ENCODE measurements around the gene ARHGAP45. TPM values are rescaled to one million over a fixed set of nuclear protein-coding genes. Genes with fewer than 3 reads are reported as not detected.
"Not testable (repeated sequence)": the region's sequence is repeated elsewhere in the genome, so short reads cannot be mapped to it uniquely, and the experiment has no call there.

ARHGAP45 gene
- total RNA-seq, 2 experiments from 2014 or later: 433 to 445 TPM

DNA sequence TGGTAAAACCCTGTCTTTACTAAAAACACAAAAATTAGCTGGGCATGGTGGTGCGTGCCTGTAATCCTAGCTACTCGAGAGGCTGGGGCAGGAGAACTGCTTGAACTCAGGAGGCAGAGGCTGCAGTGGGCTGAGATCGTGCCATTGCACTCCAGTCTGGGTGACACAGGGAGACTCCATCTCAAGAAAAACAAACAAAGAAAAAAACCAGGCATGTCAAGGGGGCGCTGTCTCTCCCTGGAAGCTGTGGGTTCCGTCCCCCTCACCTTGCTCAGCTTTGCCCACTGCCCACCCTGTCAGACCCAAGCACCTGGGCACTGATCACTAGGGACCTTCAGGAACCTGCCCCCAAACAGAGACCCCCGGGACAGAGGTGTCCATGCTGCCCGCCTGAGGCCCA, 62.1 kb downstream of the ARHGAP45 start:
- ATAC-seq; H3K27me3 Mint-ChIP-seq (ENCODE audit: low read depth); DNase-seq; H3K9me3 Mint-ChIP-seq (ENCODE audit: insufficient read depth); POLR2A ChIA-PET; H3K4me3 Mint-ChIP-seq: not testable (repeated sequence)
- peaks cover 36% of the 10 kb centered on the region for H3K4me1 Mint-ChIP-seq (ENCODE audit: low read depth)
- H3K27ac Mint-ChIP-seq: peak overlapping the region; percentile 11
- CTCF ChIA-PET: interaction anchor here (3.3 kb wide), 1 partner anchor 16 kb away, joined by 18 read pairs; no protein-coding TSS in a partner anchor
- H3K36me3 Mint-ChIP-seq (ENCODE audit: low read depth): peaks cover 19% of the 10 kb centered on the region

DNA sequence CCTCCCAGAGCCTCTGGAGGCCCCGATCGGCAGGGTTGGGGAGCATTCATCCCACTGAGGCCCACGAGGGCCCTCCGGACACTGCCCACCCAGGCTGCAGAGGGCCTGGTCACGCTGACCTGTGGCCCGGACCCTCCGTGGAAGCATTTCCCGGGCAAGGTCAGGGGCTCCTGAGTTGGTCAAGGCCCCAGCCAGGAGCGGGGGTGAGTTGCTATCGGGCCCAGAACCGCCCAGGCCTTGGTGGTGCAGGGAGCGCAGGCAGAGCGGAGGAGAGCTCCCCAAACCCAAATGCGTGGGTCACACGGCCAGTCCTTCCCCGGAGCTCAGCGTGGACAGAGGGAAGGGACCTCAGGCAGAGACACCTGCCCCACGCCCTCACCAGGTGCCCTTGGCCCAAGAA, 62.6 kb downstream of the ARHGAP45 start:
- no peaks in the 10 kb centered on the region for H3K27me3 Mint-ChIP-seq (ENCODE audit: low read depth)
- no peaks in the 10 kb centered on the region for H3K9me3 Mint-ChIP-seq (ENCODE audit: insufficient read depth)
- H3K4me3 Mint-ChIP-seq: no peak overlapping the region
- POLR2A ChIA-PET: no interaction called here
- DNase-seq (no peak), ATAC-seq (no peak)
- H3K4me1 Mint-ChIP-seq (ENCODE audit: low read depth): peaks cover 36% of the 10 kb centered on the region
- peaks cover 19% of the 10 kb centered on the region for H3K36me3 Mint-ChIP-seq (ENCODE audit: low read depth)
- CTCF ChIA-PET: interaction anchor here (1.6 to 3.3 kb wide), 2 partner anchors 17 to 115 kb away, joined by 7 to 18 read pairs; no protein-coding TSS in a partner anchor
- H3K27ac Mint-ChIP-seq: peak overlapping the region; percentile 89

DNA sequence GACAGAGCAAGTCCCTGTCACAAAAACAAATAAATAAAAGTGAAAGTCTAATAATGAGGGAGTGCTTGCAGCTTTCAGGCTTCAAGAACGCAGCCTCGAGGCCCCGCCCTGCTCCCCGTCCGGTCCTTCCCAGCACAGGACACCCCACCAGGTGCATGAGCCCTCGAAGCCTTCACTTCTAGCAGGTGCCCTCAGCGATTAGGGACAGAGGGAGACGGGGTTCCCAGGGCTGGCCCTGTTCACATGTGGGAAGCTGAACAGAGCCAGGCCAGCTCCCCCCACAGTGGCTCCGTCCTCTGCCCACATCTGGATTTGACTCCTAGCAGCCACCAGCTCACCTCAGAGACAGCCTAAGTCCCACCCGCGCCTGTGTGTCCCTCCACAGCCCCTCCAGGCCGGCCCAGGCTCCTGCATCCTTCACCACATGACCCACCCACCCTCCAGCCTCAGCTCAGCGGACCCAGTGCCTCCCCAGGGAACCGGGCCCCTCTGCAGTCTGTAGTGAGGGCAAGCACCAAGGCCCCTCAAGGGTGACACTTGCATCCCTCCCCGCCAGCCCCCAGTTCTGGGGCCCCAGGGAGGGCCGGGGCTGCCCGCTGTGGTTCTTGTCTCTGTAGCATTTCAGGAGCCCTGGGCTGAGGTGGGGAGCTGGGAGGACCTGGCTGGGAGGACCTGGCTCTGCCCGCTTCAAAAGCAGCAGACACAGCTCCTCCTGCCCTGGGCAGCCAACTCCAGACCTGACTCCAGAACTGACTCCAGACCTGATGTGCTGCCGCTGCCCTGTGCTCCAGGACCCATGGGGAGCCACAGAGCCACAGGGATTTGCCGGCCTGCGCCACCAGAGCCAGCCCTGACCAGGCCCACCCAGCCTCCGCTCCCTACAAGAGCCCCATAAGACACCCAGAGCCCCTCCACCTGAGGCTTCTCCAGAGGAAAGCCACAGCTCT, 64.1 kb downstream of the ARHGAP45 start:
- peak overlapping the region; percentile 89 for H3K27ac Mint-ChIP-seq
- H3K9me3 Mint-ChIP-seq (ENCODE audit: insufficient read depth): no peaks in the 10 kb centered on the region
- ChIA-PET CTCF (interaction anchor here (0.7 to 3.3 kb wide), 7 partner anchors 18 to 268 kb away, joined by 3 to 18 read pairs (median 4); no protein-coding TSS in a partner anchor), POLR2A (interaction anchor here (0.5 to 1.2 kb wide), 6 partner anchors 20 to 138 kb away, joined by 3 to 8 read pairs (median 3); partner anchors contain the start of genes ARHGAP45 and CIRBP)
- H3K4me1 Mint-ChIP-seq (ENCODE audit: low read depth): peaks cover 33% of the 10 kb centered on the region
- peak overlapping the region; percentile 85 for H3K4me3 Mint-ChIP-seq
- DNase-seq (peak; percentile 54), ATAC-seq (peak; percentile 5)
- H3K27me3 Mint-ChIP-seq (ENCODE audit: low read depth): no peaks in the 10 kb centered on the region
- H3K36me3 Mint-ChIP-seq (ENCODE audit: low read depth): peaks cover 13% of the 10 kb centered on the region

DNA sequence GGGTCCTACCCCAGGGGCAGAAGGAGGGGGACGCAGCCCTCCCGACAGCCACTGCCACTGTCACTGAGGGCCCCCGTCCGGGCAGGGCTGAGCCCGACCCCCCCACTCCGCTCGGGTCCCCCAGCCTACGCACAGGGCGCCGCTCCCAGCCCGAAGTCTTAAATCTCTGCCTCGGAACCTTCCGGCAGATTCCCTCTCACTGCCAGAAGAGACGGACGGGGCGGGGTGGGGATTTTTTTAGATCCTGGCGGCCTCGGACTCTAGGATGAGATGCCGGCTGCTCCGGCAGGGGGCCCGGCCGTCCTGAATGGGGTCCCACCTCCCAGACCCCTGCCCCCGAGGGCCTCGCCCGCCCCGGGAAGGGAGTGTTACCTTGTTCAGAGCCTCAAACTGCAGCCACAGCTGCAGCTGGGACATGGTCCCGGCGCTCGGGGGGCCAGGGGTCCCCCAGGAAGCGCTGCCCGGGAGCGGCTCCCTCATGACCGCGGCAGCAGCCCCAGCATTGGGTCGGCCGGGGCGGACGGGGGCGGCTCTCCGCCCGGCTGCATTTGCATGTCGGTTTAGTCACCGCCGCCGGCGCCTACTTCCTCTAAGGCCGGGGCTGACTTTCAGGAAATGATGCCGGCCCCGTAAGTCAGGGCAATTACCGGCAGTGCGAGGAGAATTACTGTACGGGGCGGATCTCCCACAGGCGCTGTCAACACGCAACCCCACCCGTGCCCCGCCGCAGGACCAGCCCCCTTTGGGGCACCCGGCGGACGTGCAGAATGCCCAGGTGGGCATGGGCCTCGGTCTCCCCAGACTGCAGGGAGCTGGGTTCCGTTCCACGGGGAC, 65.0 kb downstream of the ARHGAP45 start:
- H3K27me3 Mint-ChIP-seq (ENCODE audit: low read depth): no peaks in the 10 kb centered on the region
- ATAC-seq (peak; percentile 78), DNase-seq (peak; percentile 91)
- peak overlapping the region; percentile 85 for H3K4me3 Mint-ChIP-seq
- ChIA-PET CTCF (interaction anchor here (1.1 to 3.3 kb wide), 5 partner anchors 19 to 269 kb away, joined by 3 to 18 read pairs (median 7); no protein-coding TSS in a partner anchor), POLR2A (interaction anchor here (0.6 to 1.6 kb wide), 3 partner anchors 8 to 61 kb away, joined by 3 to 5 read pairs (median 3); no protein-coding TSS in a partner anchor)
- H3K36me3 Mint-ChIP-seq (ENCODE audit: low read depth): peaks cover 11% of the 10 kb centered on the region
- peaks cover 37% of the 10 kb centered on the region for H3K4me1 Mint-ChIP-seq (ENCODE audit: low read depth)
- no peaks in the 10 kb centered on the region for H3K9me3 Mint-ChIP-seq (ENCODE audit: insufficient read depth)
- peak overlapping the region; percentile 89 for H3K27ac Mint-ChIP-seq

DNA sequence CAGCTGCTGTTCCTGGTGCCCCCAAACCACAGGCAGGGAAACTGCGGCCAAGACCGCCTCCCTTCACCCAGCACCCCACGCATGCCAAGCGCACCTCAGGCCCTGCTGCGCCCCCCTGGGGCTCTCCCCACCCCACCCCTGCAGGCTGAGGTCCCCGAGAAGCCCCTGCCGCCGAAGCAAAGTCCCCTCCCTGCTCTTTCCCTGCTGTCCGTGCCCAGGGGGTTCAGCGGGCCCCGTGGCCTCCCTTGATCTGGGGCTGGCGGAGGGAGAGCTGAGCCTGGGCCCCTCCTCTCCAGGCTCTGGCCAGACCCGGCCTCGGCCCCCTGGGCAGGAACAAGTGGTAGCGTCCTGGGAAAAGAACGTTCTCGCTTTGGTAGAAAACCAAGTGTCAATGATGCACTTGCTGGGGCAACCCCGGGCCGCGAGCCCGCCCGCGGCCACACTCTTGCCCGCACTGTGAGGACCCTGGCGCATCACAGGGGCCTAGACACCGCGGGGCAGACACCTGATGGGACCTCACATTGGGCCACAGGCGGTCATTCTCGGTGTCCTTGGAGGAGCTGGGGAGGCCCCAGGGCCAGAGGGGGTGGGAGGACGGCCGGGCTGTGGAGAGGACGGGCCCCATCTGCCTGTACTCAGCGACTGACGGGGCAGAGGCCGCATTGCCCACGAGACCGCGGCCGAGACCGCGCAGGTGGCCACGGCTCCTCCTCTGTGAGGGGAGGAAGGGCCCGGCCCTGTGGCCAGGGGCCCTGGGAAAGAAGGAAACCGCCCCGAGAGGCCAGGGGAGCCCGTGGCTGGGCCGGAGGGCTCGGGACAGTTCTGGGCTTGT, 65.8 kb downstream of the ARHGAP45 start:
- peak; percentile 11 for ATAC-seq

DNA sequence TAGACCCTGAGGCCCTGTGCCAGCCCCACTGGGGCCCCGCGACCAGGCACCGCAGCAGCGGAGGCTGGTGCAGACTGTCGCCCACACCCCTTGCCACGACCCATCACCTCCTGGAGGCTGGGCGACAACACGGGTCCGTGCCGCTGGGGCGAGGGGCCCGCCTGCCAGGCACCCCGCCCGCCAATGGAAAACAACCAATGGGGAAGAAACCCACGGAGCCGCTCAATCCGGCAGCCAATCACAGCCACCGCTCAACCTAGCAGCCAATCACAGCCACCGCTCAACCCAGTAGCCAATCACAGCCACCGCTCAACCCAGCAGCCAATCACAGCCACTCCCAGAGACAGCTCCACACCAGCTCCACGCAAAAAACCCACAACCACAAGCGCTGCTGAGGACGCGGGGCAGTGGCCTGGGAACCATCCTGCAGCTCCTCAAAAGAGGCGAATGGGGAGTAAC, 66.5 kb downstream of the ARHGAP45 start:
- H3K9me3 Mint-ChIP-seq (ENCODE audit: insufficient read depth): no peaks in the 10 kb centered on the region
- H3K27ac Mint-ChIP-seq: peak overlapping the region; percentile 82
- H3K4me1 Mint-ChIP-seq (ENCODE audit: low read depth): peaks cover 34% of the 10 kb centered on the region
- H3K36me3 Mint-ChIP-seq (ENCODE audit: low read depth): peaks cover 5% of the 10 kb centered on the region
- POLR2A ChIA-PET: interaction anchor here (0.6 to 1.6 kb wide), 4 partner anchors 12 to 67 kb away, joined by 3 to 5 read pairs (median 4); no protein-coding TSS in a partner anchor
- peak; percentile 44 for ATAC-seq
- DNase-seq: peak; percentile 74
- H3K4me3 Mint-ChIP-seq: peak overlapping the region; percentile 36
- H3K27me3 Mint-ChIP-seq (ENCODE audit: low read depth): no peaks in the 10 kb centered on the region
- CTCF ChIA-PET: interaction anchor here (0.6 to 2.8 kb wide), 3 partner anchors 21 to 110 kb away, joined by 3 to 11 read pairs (median 4); no protein-coding TSS in a partner anchor

More for the DNA sequence above, 65.8 kb downstream of the ARHGAP45 start:
- H3K27me3 Mint-ChIP-seq (ENCODE audit: low read depth): no peaks in the 10 kb centered on the region
- POLR2A ChIA-PET: interaction anchor here (0.6 to 1.6 kb wide), 2 partner anchors 9 to 60 kb away, joined by 3 to 5 read pairs; no protein-coding TSS in a partner anchor
- H3K4me3 Mint-ChIP-seq: peak overlapping the region; percentile 85
- DNase-seq: no peak
- H3K27ac Mint-ChIP-seq: peak overlapping the region; percentile 89
- H3K4me1 Mint-ChIP-seq (ENCODE audit: low read depth): peaks cover 34% of the 10 kb centered on the region
- H3K36me3 Mint-ChIP-seq (ENCODE audit: low read depth): peaks cover 7% of the 10 kb centered on the region
- CTCF ChIA-PET: interaction anchor here (1.1 to 2.8 kb wide), 2 partner anchors 20 to 111 kb away, joined by 4 to 11 read pairs; no protein-coding TSS in a partner anchor
- no peaks in the 10 kb centered on the region for H3K9me3 Mint-ChIP-seq (ENCODE audit: insufficient read depth)

DNA sequence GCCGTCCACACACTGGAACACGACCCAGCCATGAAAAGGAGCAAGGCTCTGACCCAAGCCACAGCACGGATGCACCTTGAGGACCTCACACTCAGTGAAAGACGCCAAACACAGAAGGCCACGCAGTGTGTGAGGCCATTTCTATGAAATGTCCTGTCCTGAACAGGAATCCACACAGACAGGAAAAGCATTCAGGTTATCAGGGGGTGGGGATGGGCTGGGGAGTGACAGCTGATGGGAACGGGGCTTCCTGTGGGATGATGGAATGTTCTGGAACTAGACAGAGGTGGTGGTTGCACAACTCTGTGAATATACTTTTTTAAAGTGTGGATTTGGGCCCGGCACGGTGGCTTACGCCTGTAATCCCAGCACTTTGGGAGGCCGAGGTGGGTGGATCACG, 67.5 kb downstream of the ARHGAP45 start:
- no peaks in the 10 kb centered on the region for H3K9me3 Mint-ChIP-seq (ENCODE audit: insufficient read depth)
- H3K36me3 Mint-ChIP-seq (ENCODE audit: low read depth): peaks cover 8% of the 10 kb centered on the region
- H3K27me3 Mint-ChIP-seq (ENCODE audit: low read depth): no peaks in the 10 kb centered on the region
- peaks cover 32% of the 10 kb centered on the region for H3K4me1 Mint-ChIP-seq (ENCODE audit: low read depth)
- H3K4me3 Mint-ChIP-seq: no peak overlapping the region
- ChIA-PET CTCF (interaction anchor here (0.6 to 2.8 kb wide), 2 partner anchors 22 to 54 kb away, joined by 3 to 11 read pairs; no protein-coding TSS in a partner anchor), POLR2A (no interaction called here)
- DNase-seq (no peak), ATAC-seq (no peak)
- H3K27ac Mint-ChIP-seq: peak overlapping the region; percentile 15

DNA sequence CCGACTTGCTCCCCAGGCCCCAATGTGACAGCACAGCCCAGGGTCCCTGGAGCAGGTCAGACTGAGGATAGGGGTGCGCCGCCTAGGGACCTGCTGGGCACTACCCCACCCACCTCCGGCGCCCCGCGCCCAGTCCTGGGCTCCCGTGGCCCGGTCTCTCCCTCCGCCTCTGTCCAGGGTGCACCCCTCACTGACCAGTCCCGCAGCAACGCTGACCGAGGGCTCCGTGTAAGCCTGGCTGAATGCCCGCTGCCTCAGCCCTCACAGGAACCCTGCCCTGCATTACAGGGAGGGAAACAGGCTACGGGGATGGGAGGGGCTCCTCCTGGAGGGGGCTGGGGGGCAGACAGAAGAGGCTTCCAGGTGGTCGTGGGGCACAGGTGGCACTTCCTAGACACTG, 68.5 kb downstream of the ARHGAP45 start:
- POLR2A ChIA-PET: no interaction called here
- no peaks in the 10 kb centered on the region for H3K27me3 Mint-ChIP-seq (ENCODE audit: low read depth)
- CTCF ChIA-PET: no interaction called here
- no peak overlapping the region for H3K4me3 Mint-ChIP-seq
- H3K9me3 Mint-ChIP-seq (ENCODE audit: insufficient read depth): no peaks in the 10 kb centered on the region
- ATAC-seq: no peak
- DNase-seq: no peak
- H3K36me3 Mint-ChIP-seq (ENCODE audit: low read depth): peaks cover 13% of the 10 kb centered on the region
- peaks cover 26% of the 10 kb centered on the region for H3K4me1 Mint-ChIP-seq (ENCODE audit: low read depth)
- H3K27ac Mint-ChIP-seq: no peak overlapping the region

DNA sequence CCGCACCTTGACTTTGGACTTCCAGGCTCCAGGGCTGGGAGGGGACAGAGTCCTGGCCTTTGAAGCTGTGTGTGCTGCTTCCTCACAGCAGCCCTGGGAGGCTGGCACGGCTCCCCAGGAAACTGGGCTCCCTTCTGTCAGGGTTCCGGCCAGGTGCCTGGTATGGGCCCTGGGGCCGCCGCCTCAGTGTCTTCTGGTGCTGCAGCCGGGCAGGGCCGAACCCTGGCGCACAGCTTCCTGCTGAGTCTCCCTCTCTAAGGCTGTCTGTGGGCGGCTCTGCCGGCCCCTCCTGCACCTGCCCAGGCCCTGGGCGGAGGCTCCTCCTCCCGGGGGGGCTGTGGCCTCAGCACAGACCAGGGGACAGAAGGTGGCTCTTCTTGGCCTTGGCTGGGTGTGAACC, 69.2 kb downstream of the ARHGAP45 start:
- Mint-ChIP-seq H3K36me3 (ENCODE audit: low read depth) (peaks cover 13% of the 10 kb centered on the region), H3K27ac (no peak overlapping the region), H3K27me3 (ENCODE audit: low read depth) (no peaks in the 10 kb centered on the region), H3K9me3 (ENCODE audit: insufficient read depth) (no peaks in the 10 kb centered on the region), H3K4me1 (ENCODE audit: low read depth) (peaks cover 20% of the 10 kb centered on the region), H3K4me3 (no peak overlapping the region)
- no peak for DNase-seq
- POLR2A ChIA-PET: no interaction called here
- CTCF ChIA-PET: no interaction called here
- ATAC-seq: no peak

All from activated CD8-positive, alpha-beta T cell treated with anti-CD3 and anti-CD28 coated beads, Interleukin-2, amount 10 ng/mL, durations not matched to agents 7 days and 5 days (primary cell).